ENCODE data around the gene NRAP. TPM values are rescaled to one million over a fixed set of nuclear protein-coding genes. Genes with fewer than 3 reads are reported as not detected.

NRAP gene
- total RNA-seq, 1 experiment from 2014 or later = not detected

DNA sequence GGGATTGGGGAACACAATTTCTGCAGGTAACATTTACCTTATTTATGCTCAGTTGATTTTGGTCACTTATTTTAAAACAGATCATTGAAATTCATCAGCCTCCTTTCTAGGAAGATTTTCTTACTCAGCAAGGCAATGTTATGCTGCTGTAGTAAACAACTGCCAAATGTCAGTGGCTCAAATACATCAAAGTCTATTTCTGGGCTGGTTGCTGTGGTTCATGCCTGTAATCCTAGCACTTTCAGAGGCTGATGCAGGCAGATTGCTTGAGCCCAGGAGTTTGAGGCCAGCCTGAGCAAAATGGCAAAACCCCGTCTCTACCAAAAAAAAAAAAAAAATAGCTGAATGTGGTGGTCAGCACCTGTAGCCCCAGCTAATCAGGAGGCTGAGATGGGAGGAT, 85.1 kb downstream of the NRAP start:
- POLR2A ChIA-PET = interaction anchor here (0.7 kb wide), 1 partner anchor 27 kb away, joined by 4 read pairs; no protein-coding TSS in a partner anchor
- no peak for ATAC-seq
- intact Hi-C loops (cut with micrococcal nuclease; ENCODE audit: unreplicated experiment) = no loop called here

DNA sequence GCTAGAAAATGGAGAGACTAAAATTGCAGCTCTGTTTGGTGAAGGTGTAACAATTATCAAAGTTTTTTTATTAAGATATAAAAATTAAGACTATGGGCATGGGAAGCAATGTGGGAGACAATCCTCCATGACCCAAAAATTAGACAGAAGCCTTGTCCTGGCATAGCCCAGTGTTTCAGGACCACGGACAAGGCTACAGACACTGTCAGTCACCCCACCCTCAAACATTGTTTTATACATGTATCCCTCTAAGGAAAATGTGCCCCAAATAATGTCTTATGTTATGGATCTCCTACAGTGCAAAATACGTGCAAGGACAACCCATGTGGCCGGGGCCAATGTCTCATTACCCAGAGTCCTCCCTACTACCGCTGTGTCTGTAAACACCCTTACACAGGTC, 87.0 kb downstream of the NRAP start:
- Histone ChIP-seq H3K36me3 (ENCODE audit: control insufficient read depth, insufficient read depth, low read length) (no peaks in the 10 kb centered on the region), H3K9me3 (ENCODE audit: control insufficient read depth, insufficient read depth, low read depth, low read length) (no peaks in the 10 kb centered on the region), H3K27ac (ENCODE audit: low read length) (no peak overlapping the region), H3K4me3 (ENCODE audit: low read depth in 2 of 2, low read length in 2 of 2) (no peak overlapping the region), H3K4me1 (ENCODE audit: control insufficient read depth, insufficient read depth, low read length) (no peaks in the 10 kb centered on the region), H3K27me3 (ENCODE audit: control insufficient read depth, insufficient read depth, low read length) (peaks cover 29% of the 10 kb centered on the region)
- in situ Hi-C loops (cut with HindIII; ENCODE audit: low pct_unique_long_range_greater_than_20kb, low sequenced_read_pairs) = no loop called here
- POLR2A ChIA-PET = no interaction called here
- DNase-seq (ENCODE audit: low read depth, low spot score) (no peak), ATAC-seq (no peak)
- no peak for TF ChIP-seq POLR2AphosphoS5 (IDR thresholded peaks at IDR 0.05; ENCODE audit: low read depth, low read length)
- TF ChIP-seq, protein P1, sequence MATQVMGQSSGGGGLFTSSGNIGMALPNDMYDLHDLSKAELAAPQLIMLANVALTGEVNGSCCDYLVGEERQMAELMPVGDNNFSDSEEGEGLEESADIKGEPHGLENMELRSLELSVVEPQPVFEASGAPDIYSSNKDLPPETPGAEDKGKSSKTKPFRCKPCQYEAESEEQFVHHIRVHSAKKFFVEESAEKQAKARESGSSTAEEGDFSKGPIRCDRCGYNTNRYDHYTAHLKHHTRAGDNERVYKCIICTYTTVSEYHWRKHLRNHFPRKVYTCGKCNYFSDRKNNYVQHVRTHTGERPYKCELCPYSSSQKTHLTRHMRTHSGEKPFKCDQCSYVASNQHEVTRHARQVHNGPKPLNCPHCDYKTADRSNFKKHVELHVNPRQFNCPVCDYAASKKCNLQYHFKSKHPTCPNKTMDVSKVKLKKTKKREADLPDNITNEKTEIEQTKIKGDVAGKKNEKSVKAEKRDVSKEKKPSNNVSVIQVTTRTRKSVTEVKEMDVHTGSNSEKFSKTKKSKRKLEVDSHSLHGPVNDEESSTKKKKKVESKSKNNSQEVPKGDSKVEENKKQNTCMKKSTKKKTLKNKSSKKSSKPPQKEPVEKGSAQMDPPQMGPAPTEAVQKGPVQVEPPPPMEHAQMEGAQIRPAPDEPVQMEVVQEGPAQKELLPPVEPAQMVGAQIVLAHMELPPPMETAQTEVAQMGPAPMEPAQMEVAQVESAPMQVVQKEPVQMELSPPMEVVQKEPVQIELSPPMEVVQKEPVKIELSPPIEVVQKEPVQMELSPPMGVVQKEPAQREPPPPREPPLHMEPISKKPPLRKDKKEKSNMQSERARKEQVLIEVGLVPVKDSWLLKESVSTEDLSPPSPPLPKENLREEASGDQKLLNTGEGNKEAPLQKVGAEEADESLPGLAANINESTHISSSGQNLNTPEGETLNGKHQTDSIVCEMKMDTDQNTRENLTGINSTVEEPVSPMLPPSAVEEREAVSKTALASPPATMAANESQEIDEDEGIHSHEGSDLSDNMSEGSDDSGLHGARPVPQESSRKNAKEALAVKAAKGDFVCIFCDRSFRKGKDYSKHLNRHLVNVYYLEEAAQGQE (IDR thresholded peaks at IDR 0.05; ENCODE audit: insufficient read depth in 1 of 2, low read depth in 2 of 2, low read length in 1 of 2) = peak; percentile 83 to 84
- no TSS peak for BruUV-seq (replicated peaks)
- intact Hi-C loops (cut with micrococcal nuclease; ENCODE audit: unreplicated experiment) = no loop called here
- CTCF ChIA-PET = no interaction called here

More for the DNA sequence above, 85.1 kb downstream of the NRAP start:
- in situ Hi-C loops (cut with HindIII; ENCODE audit: low pct_unique_long_range_greater_than_20kb, low sequenced_read_pairs) = no loop called here
- BruUV-seq (replicated peaks) = no TSS peak
- H3K27ac ChIP-seq (ENCODE audit: low read length) = no peak overlapping the region
- H3K9me3 ChIP-seq (ENCODE audit: control insufficient read depth, insufficient read depth, low read depth, low read length) = no peaks in the 10 kb centered on the region
- TF ChIP-seq SIN3A (IDR thresholded peaks at IDR 0.05; ENCODE audit: borderline replicate concordance, insufficient read depth, low read depth, low read length) = no peak
- no peak for TF ChIP-seq TCF7L2 (IDR thresholded peaks at IDR 0.05; ENCODE audit: low read depth, low read length)
- TF ChIP-seq, protein P2, sequence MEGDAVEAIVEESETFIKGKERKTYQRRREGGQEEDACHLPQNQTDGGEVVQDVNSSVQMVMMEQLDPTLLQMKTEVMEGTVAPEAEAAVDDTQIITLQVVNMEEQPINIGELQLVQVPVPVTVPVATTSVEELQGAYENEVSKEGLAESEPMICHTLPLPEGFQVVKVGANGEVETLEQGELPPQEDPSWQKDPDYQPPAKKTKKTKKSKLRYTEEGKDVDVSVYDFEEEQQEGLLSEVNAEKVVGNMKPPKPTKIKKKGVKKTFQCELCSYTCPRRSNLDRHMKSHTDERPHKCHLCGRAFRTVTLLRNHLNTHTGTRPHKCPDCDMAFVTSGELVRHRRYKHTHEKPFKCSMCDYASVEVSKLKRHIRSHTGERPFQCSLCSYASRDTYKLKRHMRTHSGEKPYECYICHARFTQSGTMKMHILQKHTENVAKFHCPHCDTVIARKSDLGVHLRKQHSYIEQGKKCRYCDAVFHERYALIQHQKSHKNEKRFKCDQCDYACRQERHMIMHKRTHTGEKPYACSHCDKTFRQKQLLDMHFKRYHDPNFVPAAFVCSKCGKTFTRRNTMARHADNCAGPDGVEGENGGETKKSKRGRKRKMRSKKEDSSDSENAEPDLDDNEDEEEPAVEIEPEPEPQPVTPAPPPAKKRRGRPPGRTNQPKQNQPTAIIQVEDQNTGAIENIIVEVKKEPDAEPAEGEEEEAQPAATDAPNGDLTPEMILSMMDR (IDR thresholded peaks at IDR 0.05) = no peak
- no peak for TF ChIP-seq POLR2AphosphoS5 (IDR thresholded peaks at IDR 0.05; ENCODE audit: low read depth, low read length)
- TF ChIP-seq, protein P1 (IDR thresholded peaks at IDR 0.05; ENCODE audit: insufficient read depth in 1 of 2, low read depth in 2 of 2, low read length in 1 of 2) = no peak
- H3K4me1 ChIP-seq (ENCODE audit: control insufficient read depth, insufficient read depth, low read length) = no peaks in the 10 kb centered on the region
- H3K4me3 ChIP-seq (ENCODE audit: low read depth in 2 of 2, low read length in 2 of 2) = no peak overlapping the region
- CTCF ChIA-PET = no interaction called here
- H3K27me3 ChIP-seq (ENCODE audit: control insufficient read depth, insufficient read depth, low read length) = peaks cover 30% of the 10 kb centered on the region
- DNase-seq (ENCODE audit: low read depth, low spot score) = no peak
- H3K36me3 ChIP-seq (ENCODE audit: control insufficient read depth, insufficient read depth, low read length) = no peaks in the 10 kb centered on the region

Data from Panc1 (cell line).